CD14-positive monocyte (primary cell): ENCODE results near the gene CTNND1. TPM values are rescaled to one million over a fixed set of nuclear protein-coding genes. Genes with fewer than 3 reads are reported as not detected.

Source experiments
- DNase-seq, 3 donors: peaks; one replicate each; pipeline ENCODE4 v3.0.0-alpha.2; 2011 to 2022
- H2AFZ ChIP-seq: 2 replicates; pipeline ENCODE4 v1.6.0; 2012; ENCODE audit warnings: mild to moderate bottlenecking, low read depth, low read length, inconsistent platforms; ENCODE audit not compliant: insufficient read depth, poor library complexity, severe bottlenecking
- H3K27ac ChIP-seq, 2 donors: 1 replicate in 1 of 2; 2 replicates in 1 of 2; pipeline ENCODE4 v1.5.1; 2012 to 2013; ENCODE audit warnings: low read length in 2 of 2, control low read depth in 1 of 2, inconsistent platforms in 1 of 2, low read depth in 1 of 2, mild to moderate bottlenecking in 1 of 2
- H3K27me3 ChIP-seq, 2 donors: one replicate each; pipeline versions ENCODE4 v1.6.0 to v1.6.1; 2011 to 2013; ENCODE audit warnings: low read length in 2 of 2; ENCODE audit not compliant: control insufficient read depth in 2 of 2, insufficient read depth in 2 of 2
- H3K36me3 ChIP-seq, 2 donors: replicated peaks in 1 of 2; 1 replicate in 1 of 2; 2 replicates in 1 of 2; pipeline versions ENCODE4 v1.5.1 to v1.6.1; 2012 to 2013; ENCODE audit warnings: low read length in 2 of 2, control low read depth in 1 of 2, inconsistent platforms in 1 of 2, mild to moderate bottlenecking in 1 of 2; ENCODE audit not compliant: insufficient read depth in 2 of 2, control insufficient read depth in 1 of 2
- H3K4me1 ChIP-seq, 2 donors: 1 replicate in 1 of 2; 2 replicates in 1 of 2; pipeline versions ENCODE4 v1.5.1 to v1.6.1; 2012 to 2013; ENCODE audit warnings: low read length in 2 of 2, control low read depth in 1 of 2, inconsistent platforms in 1 of 2, mild to moderate bottlenecking in 1 of 2, moderate library complexity in 1 of 2; ENCODE audit not compliant: insufficient read depth in 2 of 2, control insufficient read depth in 1 of 2
- H3K4me2 ChIP-seq: replicated peaks from 2 replicates; pipeline ENCODE3; 2012; ENCODE audit warnings: low read length, moderate library complexity, mild to moderate bottlenecking; ENCODE audit not compliant: poor library complexity, severe bottlenecking; ENCODE audit errors: extremely low read depth
- H3K4me3 ChIP-seq, 3 experiments: fragments of 200-600 bp in 1 of 3; sonication (generic) in 1 of 3; replicated peaks in 1 of 3; 1 replicate in 2 of 3; 2 replicates in 1 of 3; pipeline ENCODE4 v1.5.1; 2011 to 2013; ENCODE audit warnings: low read length in 3 of 3, mild to moderate bottlenecking in 3 of 3, control low read depth in 2 of 3, low read depth in 2 of 3, inconsistent platforms in 1 of 3, moderate library complexity in 1 of 3
- H3K79me2 ChIP-seq: 2 replicates; pipeline ENCODE4 v1.6.0; 2012; ENCODE audit warnings: mild to moderate bottlenecking, control low read depth, inconsistent platforms, low read length, moderate library complexity; ENCODE audit not compliant: insufficient read depth
- H3K9ac ChIP-seq: 2 replicates; pipeline ENCODE4 v1.6.0; 2017; ENCODE audit warnings: low read length, mild to moderate bottlenecking; ENCODE audit not compliant: insufficient read depth, poor library complexity, severe bottlenecking
- H3K9me3 ChIP-seq, 2 donors: replicated peaks in 1 of 2; 1 replicate in 1 of 2; 2 replicates in 1 of 2; pipeline versions ENCODE4 v1.5.1 to v1.6.1; 2012 to 2013; ENCODE audit warnings: low read length in 2 of 2, control low read depth in 1 of 2; ENCODE audit not compliant: control insufficient read depth in 1 of 2, insufficient read depth in 1 of 2
- H4K20me1 ChIP-seq: 2 replicates; pipeline ENCODE4 v1.6.0; 2012; ENCODE audit warnings: mild to moderate bottlenecking, low read length, control low read depth, moderate library complexity; ENCODE audit not compliant: insufficient read depth
- H3K27ac Mint-ChIP-seq, 7 donors: one replicate each; pipeline ENCODE4 v1.8.0; 2020; ENCODE audit warnings: mild to moderate bottlenecking in 7 of 7, mixed read lengths in 7 of 7, moderate library complexity in 6 of 7, inconsistent platforms in 2 of 7
- H3K27me3 Mint-ChIP-seq, 3 donors: one replicate each; pipeline ENCODE4 v1.8.0; 2021 to 2022; ENCODE audit warnings: low read depth in 3 of 3, mild to moderate bottlenecking in 3 of 3, mixed read lengths in 3 of 3, moderate library complexity in 3 of 3, inconsistent platforms in 1 of 3
- H3K36me3 Mint-ChIP-seq, 2 donors: one replicate each; pipeline ENCODE4 v1.8.0; 2020; ENCODE audit warnings: mixed read lengths in 2 of 2, inconsistent platforms in 1 of 2, mild to moderate bottlenecking in 1 of 2
- H3K4me1 Mint-ChIP-seq: one replicate; pipeline ENCODE4 v1.8.0; 2020; ENCODE audit warnings: mild to moderate bottlenecking, mixed read lengths
- H3K4me3 Mint-ChIP-seq, 2 donors: one replicate each; pipeline ENCODE4 v1.8.0; 2020; ENCODE audit warnings: mild to moderate bottlenecking in 2 of 2, mixed read lengths in 2 of 2, moderate library complexity in 1 of 2
- H3K9me3 Mint-ChIP-seq, 7 donors: one replicate each; pipeline ENCODE4 v1.8.0; 2020 to 2022; ENCODE audit warnings: mixed read lengths in 7 of 7, mild to moderate bottlenecking in 6 of 7, moderate library complexity in 6 of 7, inconsistent platforms in 2 of 7
- WGBS: methylation state at CpG from one replicate; pipeline ENCODE4 v1.1.5; 2013; ENCODE audit warnings: missing lambda C conversion rate; ENCODE audit not compliant: insufficient coverage; 5-methylcytosine and 5-hydroxymethylcytosine counted together
- intact Hi-C, 2 donors: fragments of 100-400 bp; cut with micrococcal nuclease; formaldehyde crosslinking; loops; one replicate each; pipeline versions ENCODE4 v1.15.0 to v1.15.1; 2023
- polyA plus RNA-seq, 3 donors: library from polyadenylated mRNA; depleted of rRNA in 1 of 3; unstranded in 2 of 3; stranded (reverse) in 1 of 3; fragments of 300-500 nt in 2 of 3; fragments of >200 nt in 1 of 3; fragmentation: Illumina TruSeq in 2 of 3; gene quantifications; 1 replicate in 2 of 3; 2 replicates in 1 of 3; pipeline ENCODE4 v1.2.3, GENCODE V29; 2012 to 2021
- TF ChIP-seq, protein P1 (sequence below): fragments of 200-600 bp; IDR thresholded peaks from one replicate; pipeline ENCODE4 v1.8.0; 2022; ENCODE audit warnings: antibody characterized with exemption, mild to moderate bottlenecking

The CTNND1 gene
- polyA plus RNA-seq, 3 donors, result 10.8 to 36.0 (median 13.7) TPM

DNA sequence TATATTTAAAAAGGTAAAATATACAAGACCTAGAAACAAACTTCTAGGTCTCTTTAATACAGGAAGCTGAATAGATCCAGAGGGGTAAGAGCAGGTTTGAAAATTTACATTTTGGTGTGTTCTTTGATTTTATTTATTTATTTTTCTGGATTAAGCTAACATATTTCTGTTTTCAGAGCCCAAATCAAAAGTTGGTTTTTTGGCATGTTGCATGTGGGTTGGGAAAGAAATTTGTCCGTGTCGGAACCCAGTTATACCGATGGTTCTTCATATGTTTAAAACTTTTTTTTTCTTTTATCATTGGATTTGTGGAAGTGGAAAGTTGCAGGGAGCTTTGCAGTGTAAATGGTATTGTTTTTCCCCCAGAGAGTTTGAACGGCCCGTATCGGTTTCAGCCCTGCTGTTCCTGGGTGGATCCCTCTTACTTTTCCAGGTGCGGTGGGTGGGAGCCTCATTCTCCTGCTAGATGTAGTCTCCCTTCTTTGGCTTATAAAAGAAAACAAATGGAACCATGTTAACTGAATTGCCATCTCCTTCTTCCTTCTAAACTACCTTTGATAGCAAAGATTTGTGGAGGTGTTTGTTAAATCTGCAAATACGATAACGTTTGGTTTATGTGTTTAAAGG, 746 bp downstream of the CTNND1 start:
- peak overlapping the region; percentile 86 for H3K4me2 ChIP-seq
- TF ChIP-seq, protein P1, sequence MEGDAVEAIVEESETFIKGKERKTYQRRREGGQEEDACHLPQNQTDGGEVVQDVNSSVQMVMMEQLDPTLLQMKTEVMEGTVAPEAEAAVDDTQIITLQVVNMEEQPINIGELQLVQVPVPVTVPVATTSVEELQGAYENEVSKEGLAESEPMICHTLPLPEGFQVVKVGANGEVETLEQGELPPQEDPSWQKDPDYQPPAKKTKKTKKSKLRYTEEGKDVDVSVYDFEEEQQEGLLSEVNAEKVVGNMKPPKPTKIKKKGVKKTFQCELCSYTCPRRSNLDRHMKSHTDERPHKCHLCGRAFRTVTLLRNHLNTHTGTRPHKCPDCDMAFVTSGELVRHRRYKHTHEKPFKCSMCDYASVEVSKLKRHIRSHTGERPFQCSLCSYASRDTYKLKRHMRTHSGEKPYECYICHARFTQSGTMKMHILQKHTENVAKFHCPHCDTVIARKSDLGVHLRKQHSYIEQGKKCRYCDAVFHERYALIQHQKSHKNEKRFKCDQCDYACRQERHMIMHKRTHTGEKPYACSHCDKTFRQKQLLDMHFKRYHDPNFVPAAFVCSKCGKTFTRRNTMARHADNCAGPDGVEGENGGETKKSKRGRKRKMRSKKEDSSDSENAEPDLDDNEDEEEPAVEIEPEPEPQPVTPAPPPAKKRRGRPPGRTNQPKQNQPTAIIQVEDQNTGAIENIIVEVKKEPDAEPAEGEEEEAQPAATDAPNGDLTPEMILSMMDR, result no peak
- no peaks in the 10 kb centered on the region for H3K9me3 ChIP-seq
- DNase-seq, result no peak
- no peaks in the 10 kb centered on the region for H3K36me3 ChIP-seq
- peaks cover 52% of the 10 kb centered on the region for H3K79me2 ChIP-seq
- peak overlapping the region; percentile 82 for H2AFZ ChIP-seq
- intact Hi-C loops, result loop anchor here in 1 of 2 donors (5.0 kb wide), 1 partner anchor 35 kb away; no protein-coding TSS in a partner anchor
- H3K36me3 Mint-ChIP-seq, result peaks cover 9 to 18% of the 10 kb centered on the region in 2 donors
- H3K4me1 Mint-ChIP-seq, result peaks cover 35% of the 10 kb centered on the region
- peaks cover 34% of the 10 kb centered on the region for H4K20me1 ChIP-seq
- peak overlapping the region; percentile 83 to 99 (median 93) for H3K4me3 ChIP-seq
- peaks cover 23 to 27% of the 10 kb centered on the region in 2 donors for H3K4me1 ChIP-seq
- 5% methylated on average over 3 of the region's 9 CpGs for WGBS
- peaks cover 0 to 2% (median 0%) of the 10 kb centered on the region in 7 donors for H3K9me3 Mint-ChIP-seq
- H3K27ac Mint-ChIP-seq, result peak overlapping the region in 6 of 7 donors; percentile 92 to 98 (median 94)
- peak overlapping the region; percentile 69 for H3K9ac ChIP-seq
- H3K27me3 Mint-ChIP-seq, result peaks cover 0 to 5% (median 0%) of the 10 kb centered on the region in 3 donors
- H3K27ac ChIP-seq, result peak overlapping the region in 1 of 2 donors; percentile 87
- peak overlapping the region; percentile 97 for H3K4me3 Mint-ChIP-seq
- no peaks in the 10 kb centered on the region for H3K27me3 ChIP-seq

DNA sequence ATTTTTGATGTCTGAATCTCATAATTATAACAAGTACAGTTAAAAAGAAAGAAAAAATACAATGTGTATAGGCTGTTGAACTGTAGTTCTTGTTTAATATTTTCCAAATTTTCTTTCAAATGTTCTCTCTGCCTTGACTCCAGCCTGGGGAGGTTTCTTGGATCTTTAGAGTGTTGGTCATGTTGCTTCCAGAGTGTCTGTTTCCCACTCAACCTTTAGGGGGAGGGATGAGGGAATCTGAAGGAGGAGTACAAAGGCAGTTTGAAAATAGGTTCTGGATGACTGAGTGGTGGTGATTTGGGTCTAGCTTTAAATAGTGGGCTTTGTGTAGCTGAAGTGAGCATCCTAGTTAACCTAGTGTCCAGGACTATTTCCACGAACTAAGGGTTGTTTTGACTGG, 2.0 kb downstream of the CTNND1 start:
- Mint-ChIP-seq H3K27me3 (peaks cover 0 to 5% (median 0%) of the 10 kb centered on the region in 3 donors), H3K27ac (peak overlapping the region in 2 of 7 donors; percentile 7 to 20), H3K4me1 (peaks cover 35% of the 10 kb centered on the region), H3K36me3 (peaks cover 9 to 18% of the 10 kb centered on the region in 2 donors), H3K9me3 (peaks cover 0 to 2% (median 0%) of the 10 kb centered on the region in 7 donors), H3K4me3 (peak overlapping the region; percentile 88 to 97)
- H3K36me3 ChIP-seq, result no peaks in the 10 kb centered on the region
- no peaks in the 10 kb centered on the region for H3K9me3 ChIP-seq
- H3K4me2 ChIP-seq, result peak overlapping the region; percentile 86
- intact Hi-C loops, result loop anchor here in 1 of 2 donors (5.0 kb wide), 1 partner anchor 34 kb away; no protein-coding TSS in a partner anchor
- H3K9ac ChIP-seq, result no peak overlapping the region
- no peaks in the 10 kb centered on the region for H3K27me3 ChIP-seq
- WGBS, result 20% methylated on average over 1 of the region's 1 CpG
- TF ChIP-seq, protein P1, result no peak
- peak overlapping the region; percentile 8 for H2AFZ ChIP-seq
- peaks cover 43% of the 10 kb centered on the region for H4K20me1 ChIP-seq
- no peak overlapping the region for H3K27ac ChIP-seq
- H3K79me2 ChIP-seq, result peaks cover 63% of the 10 kb centered on the region
- DNase-seq, result no peak
- H3K4me1 ChIP-seq, result peaks cover 23 to 27% of the 10 kb centered on the region in 2 donors
- H3K4me3 ChIP-seq, result peak overlapping the region; percentile 83 to 99 (median 93)
